H9 (cell line): ENCODE measurements around the gene TSPAN5. TPM values are rescaled to one million over a fixed set of nuclear protein-coding genes. Genes with fewer than 3 reads are reported as not detected.

Experiments
- DNase-seq: peaks from one replicate; pipeline ENCODE4 v3.0.0-alpha.2; 2017
- H2AFZ ChIP-seq: one replicate; pipeline ENCODE4 v1.6.1; 2013; ENCODE audit warnings: mild to moderate bottlenecking, low read length, control low read depth, moderate library complexity
- H2AK5ac ChIP-seq: 2 replicates; pipeline ENCODE4 v1.6.1; 2013; ENCODE audit warnings: low read length, control low read depth, mixed read lengths; ENCODE audit not compliant: insufficient read length
- H2BK120ac ChIP-seq: one replicate; pipeline ENCODE4 v1.6.1; 2013; ENCODE audit warnings: low read depth, mild to moderate bottlenecking, low read length, control low read depth, inconsistent platforms; ENCODE audit not compliant: poor library complexity, severe bottlenecking
- H2BK12ac ChIP-seq: 2 replicates; pipeline ENCODE4 v1.6.1; 2013; ENCODE audit warnings: low read length, control low read depth, mixed read lengths, low read depth; ENCODE audit not compliant: insufficient read length
- H2BK15ac ChIP-seq: 2 replicates; pipeline ENCODE4 v1.6.1; 2013; ENCODE audit warnings: low read depth, low read length, control low read depth
- H2BK20ac ChIP-seq: one replicate; pipeline ENCODE4 v1.6.1; 2013; ENCODE audit warnings: low read depth, mild to moderate bottlenecking, low read length, control low read depth, inconsistent platforms; ENCODE audit not compliant: poor library complexity, severe bottlenecking
- H2BK5ac ChIP-seq: 2 replicates; pipeline ENCODE4 v1.6.1; 2013; ENCODE audit warnings: low read length, control low read depth, mixed read lengths; ENCODE audit not compliant: insufficient read length
- H3K14ac ChIP-seq: 2 replicates; pipeline ENCODE4 v1.6.1; 2013; ENCODE audit warnings: low read length, control low read depth; ENCODE audit not compliant: insufficient read depth
- H3K18ac ChIP-seq: 2 replicates; pipeline ENCODE4 v1.6.1; 2013; ENCODE audit warnings: low read depth, mild to moderate bottlenecking, mixed read lengths, low read length, control low read depth; ENCODE audit not compliant: insufficient read length
- H3K23ac ChIP-seq: 2 replicates; pipeline ENCODE4 v1.6.1; 2013; ENCODE audit warnings: low read length, control low read depth, mixed read lengths, low read depth; ENCODE audit not compliant: insufficient read length
- H3K23me2 ChIP-seq: 2 replicates; pipeline ENCODE4 v1.6.1; 2013; ENCODE audit warnings: low read depth, mild to moderate bottlenecking, mixed read lengths, low read length, control low read depth; ENCODE audit not compliant: insufficient read length, poor library complexity, severe bottlenecking
- H3K27ac ChIP-seq: 2 replicates; pipeline ENCODE4 v1.5.1; 2013; ENCODE audit warnings: low read length, control low read depth, mixed read lengths, low read depth; ENCODE audit not compliant: insufficient read length
- H3K27me3 ChIP-seq: 2 replicates; pipeline ENCODE4 v1.6.1; 2013; ENCODE audit warnings: low read length, control low read depth, inconsistent platforms; ENCODE audit not compliant: insufficient read depth
- H3K4ac ChIP-seq: 2 replicates; pipeline ENCODE4 v1.6.1; 2013; ENCODE audit warnings: low read depth, mild to moderate bottlenecking, control low read depth, inconsistent platforms, low read length, moderate library complexity
- H3K4me1 ChIP-seq: 2 replicates; pipeline ENCODE4 v1.6.1; 2013; ENCODE audit warnings: low read length, control low read depth, inconsistent platforms; ENCODE audit not compliant: insufficient read depth
- H3K4me2 ChIP-seq: 2 replicates; pipeline ENCODE4 v1.6.1; 2013; ENCODE audit warnings: low read length, control low read depth, mixed read lengths; ENCODE audit not compliant: insufficient read length, insufficient read depth
- H3K56ac ChIP-seq: 2 replicates; pipeline ENCODE4 v1.6.1; 2013; ENCODE audit warnings: low read depth, mild to moderate bottlenecking, mixed read lengths, low read length, control low read depth; ENCODE audit not compliant: insufficient read length
- H3K79me1 ChIP-seq: 2 replicates; pipeline ENCODE4 v1.6.1; 2013; ENCODE audit warnings: low read depth, mild to moderate bottlenecking, moderate library complexity, low read length, control low read depth, inconsistent platforms; ENCODE audit not compliant: insufficient read depth, poor library complexity, severe bottlenecking
- H3K79me2 ChIP-seq: 2 replicates; pipeline ENCODE4 v1.6.1; 2013; ENCODE audit warnings: low read length, control low read depth, inconsistent platforms; ENCODE audit not compliant: insufficient read depth
- H3K9ac ChIP-seq: 2 replicates; pipeline ENCODE4 v1.6.1; 2013; ENCODE audit warnings: low read length, control low read depth, mixed read lengths; ENCODE audit not compliant: insufficient read length; ENCODE audit errors: extremely low read depth
- H3K9me3 ChIP-seq: one replicate; pipeline ENCODE4 v1.6.1; 2013; ENCODE audit warnings: low read depth, low read length, inconsistent platforms; ENCODE audit not compliant: control insufficient read depth
- H3T11ph ChIP-seq: one replicate; pipeline ENCODE4 v1.6.1; 2013; ENCODE audit warnings: mild to moderate bottlenecking, low read length, control low read depth, inconsistent platforms
- H4K20me1 ChIP-seq: one replicate; pipeline ENCODE4 v1.6.1; 2013; ENCODE audit not compliant: control insufficient read depth, insufficient read length, insufficient read depth
- H4K5ac ChIP-seq: 2 replicates; pipeline ENCODE4 v1.6.1; 2013; ENCODE audit warnings: low read depth, mild to moderate bottlenecking, mixed read lengths, low read length, control low read depth; ENCODE audit not compliant: insufficient read length
- H4K8ac ChIP-seq: replicated peaks from 2 replicates; pipeline ENCODE4 v1.6.1; 2013; ENCODE audit warnings: low read length, control low read depth, mixed read lengths, low read depth; ENCODE audit not compliant: insufficient read length
- H4K91ac ChIP-seq: 2 replicates; pipeline ENCODE4 v1.6.1; 2013; ENCODE audit warnings: low read depth, mild to moderate bottlenecking, moderate library complexity, mixed read lengths, low read length, control low read depth; ENCODE audit not compliant: insufficient read length
- H3K27ac Mint-ChIP-seq, 3 experiments: 2 replicates in 2 of 3; 3 replicates in 1 of 3; pipeline ENCODE4 v1.8.0; 2020 to 2021; ENCODE audit warnings: mixed read lengths in 3 of 3, mild to moderate bottlenecking in 1 of 3, moderate library complexity in 1 of 3
- H3K27me3 Mint-ChIP-seq: 2 replicates; pipeline ENCODE4 v1.8.0; 2021; ENCODE audit warnings: low read depth, mild to moderate bottlenecking, moderate library complexity, mixed read lengths
- H3K36me3 Mint-ChIP-seq, 3 experiments: 2 replicates in 2 of 3; 3 replicates in 1 of 3; pipeline ENCODE4 v1.8.0; 2020 to 2021; ENCODE audit warnings: low read depth in 3 of 3, mixed read lengths in 3 of 3; ENCODE audit not compliant: insufficient read depth in 1 of 3
- H3K4me1 Mint-ChIP-seq, 2 experiments: 2 replicates each; pipeline ENCODE4 v1.8.0; 2020; ENCODE audit warnings: mixed read lengths in 2 of 2
- H3K4me3 Mint-ChIP-seq, 2 experiments: 2 replicates in 1 of 2; 3 replicates in 1 of 2; pipeline ENCODE4 v1.8.0; 2020 to 2021; ENCODE audit warnings: mild to moderate bottlenecking in 2 of 2, mixed read lengths in 2 of 2, moderate library complexity in 1 of 2
- H3K9me3 Mint-ChIP-seq, 2 experiments: 2 replicates in 1 of 2; 3 replicates in 1 of 2; pipeline ENCODE4 v1.8.0; 2020; ENCODE audit warnings: mild to moderate bottlenecking in 2 of 2, mixed read lengths in 2 of 2, moderate library complexity in 1 of 2
- WGBS: extraction: QIAGEN DNeasy Blood & Tissue Kit; methylation state at CpG from one replicate; pipeline ENCODE4 v1.1.7; 2013; ENCODE audit warnings: missing lambda C conversion rate, low lambda C conversion rate, mixed read lengths; ENCODE audit not compliant: insufficient read length; ENCODE audit errors: extremely low coverage; 5-methylcytosine and 5-hydroxymethylcytosine counted together
- total RNA-seq: library from RNA; stranded (reverse); gene quantifications from 2 replicates; pipeline ENCODE4 v1.2.1, GENCODE V29; 2021
- TF ChIP-seq, protein P1 (sequence below): fragments of 200-600 bp; sonication (generic); conservative IDR thresholded peaks from 3 replicates; pipeline ENCODE4 v1.8.0; 2021; ENCODE audit warnings: antibody characterized with exemption, mild to moderate bottlenecking

TSPAN5 gene
- total RNA-seq, 1 experiment from 2014 or later: 7.0 TPM

DNA sequence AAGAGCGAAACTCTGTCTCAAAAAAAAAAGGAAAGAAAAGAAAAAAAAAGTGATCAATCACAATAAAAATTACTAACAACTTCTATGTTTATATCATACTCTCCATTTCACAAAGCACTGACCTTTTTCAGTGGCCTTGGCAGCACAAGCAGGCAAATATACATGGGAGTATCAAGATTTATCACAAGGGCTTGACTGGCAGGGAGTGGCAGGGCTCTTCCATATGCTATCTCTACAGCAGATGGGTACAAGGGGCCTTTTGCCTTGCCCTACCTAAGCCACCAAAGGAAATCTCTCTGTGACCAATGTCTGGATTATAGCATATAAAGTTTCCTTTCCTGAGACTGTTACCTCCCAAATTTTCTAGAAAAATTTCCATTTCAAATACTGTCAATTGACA, 24.4 kb downstream of the TSPAN5 start:
- H3K4me1 ChIP-seq: no peaks in the 10 kb centered on the region
- no peak for DNase-seq
- Mint-ChIP-seq H3K27me3 (no peaks in the 10 kb centered on the region; the same call in 1 of the 2 replicates), H3K9me3 (no peaks in the 10 kb centered on the region), H3K27ac (no peak overlapping the region), H3K4me3 (no peak overlapping the region), H3K4me1 (peaks cover 3 to 11% of the 10 kb centered on the region in 2 experiments; a peak in 3 of 4 replicates), H3K36me3 (no peaks in the 10 kb centered on the region)
- no peak overlapping the region for H3K23ac ChIP-seq
- no peak overlapping the region for H3K14ac ChIP-seq
- H2BK15ac ChIP-seq: no peak overlapping the region
- no peak overlapping the region for H2BK20ac ChIP-seq
- H3K4ac ChIP-seq: no peak overlapping the region
- H4K91ac ChIP-seq: no peak overlapping the region
- H4K20me1 ChIP-seq: no peaks in the 10 kb centered on the region
- H2BK120ac ChIP-seq: no peak overlapping the region
- no peak overlapping the region for H3T11ph ChIP-seq
- H4K5ac ChIP-seq: no peak overlapping the region
- H2AFZ ChIP-seq: no peak overlapping the region
- H3K23me2 ChIP-seq: no peaks in the 10 kb centered on the region
- H2AK5ac ChIP-seq: no peak overlapping the region
- no peak overlapping the region for H2BK12ac ChIP-seq
- no peak overlapping the region for H2BK5ac ChIP-seq
- no peaks in the 10 kb centered on the region for H3K9me3 ChIP-seq
- no peak overlapping the region for H3K9ac ChIP-seq
- H3K27me3 ChIP-seq: no peaks in the 10 kb centered on the region
- peaks cover 4% of the 10 kb centered on the region for H3K79me2 ChIP-seq
- no peak overlapping the region for H3K56ac ChIP-seq
- no peak overlapping the region for H3K27ac ChIP-seq
- H4K8ac ChIP-seq: no peak overlapping the region
- H3K18ac ChIP-seq: no peak overlapping the region
- H3K79me1 ChIP-seq: no peaks in the 10 kb centered on the region
- no CpG with 5 or more reads among the region's 1 CpG for WGBS
- H3K4me2 ChIP-seq: no peak overlapping the region
- TF ChIP-seq, protein P1, sequence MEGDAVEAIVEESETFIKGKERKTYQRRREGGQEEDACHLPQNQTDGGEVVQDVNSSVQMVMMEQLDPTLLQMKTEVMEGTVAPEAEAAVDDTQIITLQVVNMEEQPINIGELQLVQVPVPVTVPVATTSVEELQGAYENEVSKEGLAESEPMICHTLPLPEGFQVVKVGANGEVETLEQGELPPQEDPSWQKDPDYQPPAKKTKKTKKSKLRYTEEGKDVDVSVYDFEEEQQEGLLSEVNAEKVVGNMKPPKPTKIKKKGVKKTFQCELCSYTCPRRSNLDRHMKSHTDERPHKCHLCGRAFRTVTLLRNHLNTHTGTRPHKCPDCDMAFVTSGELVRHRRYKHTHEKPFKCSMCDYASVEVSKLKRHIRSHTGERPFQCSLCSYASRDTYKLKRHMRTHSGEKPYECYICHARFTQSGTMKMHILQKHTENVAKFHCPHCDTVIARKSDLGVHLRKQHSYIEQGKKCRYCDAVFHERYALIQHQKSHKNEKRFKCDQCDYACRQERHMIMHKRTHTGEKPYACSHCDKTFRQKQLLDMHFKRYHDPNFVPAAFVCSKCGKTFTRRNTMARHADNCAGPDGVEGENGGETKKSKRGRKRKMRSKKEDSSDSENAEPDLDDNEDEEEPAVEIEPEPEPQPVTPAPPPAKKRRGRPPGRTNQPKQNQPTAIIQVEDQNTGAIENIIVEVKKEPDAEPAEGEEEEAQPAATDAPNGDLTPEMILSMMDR: no peak
